ENCODE data around the gene SMG6.

DNA sequence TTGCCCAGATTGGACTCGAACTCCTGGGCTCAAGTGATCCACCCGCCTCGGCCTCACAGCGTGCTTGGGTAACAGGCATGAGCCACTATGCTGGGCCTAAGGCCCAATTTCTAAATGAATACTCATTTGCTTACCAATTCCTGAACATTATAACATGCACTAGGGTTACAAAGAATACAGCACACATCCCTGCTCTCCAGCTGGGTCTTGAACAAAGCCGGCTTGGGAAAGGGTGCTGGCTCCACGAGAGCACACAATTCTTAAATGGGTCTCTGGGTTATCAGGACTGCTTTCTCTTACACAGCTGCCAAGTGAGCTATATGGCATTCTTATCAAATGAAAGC, 190.3 kb downstream of the SMG6 start:
- TF ChIP-seq, protein P1, sequence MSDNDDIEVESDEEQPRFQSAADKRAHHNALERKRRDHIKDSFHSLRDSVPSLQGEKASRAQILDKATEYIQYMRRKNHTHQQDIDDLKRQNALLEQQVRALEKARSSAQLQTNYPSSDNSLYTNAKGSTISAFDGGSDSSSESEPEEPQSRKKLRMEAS (IDR thresholded peaks at IDR 0.05), result no peak
- no peak for TF ChIP-seq NFIC (IDR thresholded peaks at IDR 0.05)
- no peak for TF ChIP-seq TAF1 (IDR thresholded peaks at IDR 0.05; ENCODE audit: low read depth)
- no peak for TF ChIP-seq EP300 (IDR thresholded peaks at IDR 0.05; ENCODE audit: borderline replicate concordance)
- TF ChIP-seq RAD21 (IDR thresholded peaks at IDR 0.05; ENCODE audit: low read depth), result no peak
- no peak for TF ChIP-seq FOXM1 (IDR thresholded peaks at IDR 0.05; ENCODE audit: borderline replicate concordance, low read depth)
- TF ChIP-seq YY1 (IDR thresholded peaks at IDR 0.05; ENCODE audit: low read depth), result no peak
- TF ChIP-seq EGR1 (IDR thresholded peaks at IDR 0.05), result no peak
- no peak for TF ChIP-seq CREB1 (IDR thresholded peaks at IDR 0.05; ENCODE audit: low read depth)
- TF ChIP-seq TEAD4 (IDR thresholded peaks at IDR 0.05), result no peak
- no peak for TF ChIP-seq TCF12 (IDR thresholded peaks at IDR 0.05; ENCODE audit: low read depth)
- no peak for TF ChIP-seq REST (IDR thresholded peaks at IDR 0.05; ENCODE audit: low read depth)
- no peak for TF ChIP-seq CEBPB (IDR thresholded peaks at IDR 0.05)

All from Ishikawa (cell line).